OCI-LY3 (cell line): ENCODE measurements around the gene MTRF1.

Experiments used
- CTCF ChIP-seq: fragments of 200-600, 300-600 bp; sonication (generic); IDR thresholded peaks from 2 replicates; pipeline ENCODE4 v1.5.1; 2014; ENCODE audit warnings: antibody characterized with exemption, low read length, low read depth
- EZH2phosphoT487 ChIP-seq: fragments of 200-600 bp; shearing (Covaris generic); IDR thresholded peaks from 2 replicates; pipeline ENCODE4 v1.6.1; 2018; ENCODE audit warnings: antibody characterized with exemption, mixed run types, low read depth

GRCh38 chr13:41263261-41263971, at the start of gene MTRF1:
- TF ChIP-seq CTCF (no peak), EZH2phosphoT487 (no peak)
